ENCODE measurements around the gene LHFPL3.
A peak's percentile ranks its signal among the peaks of the same experiment; 100 is the strongest.
"Not testable (repeated sequence)": the region's sequence is repeated elsewhere in the genome, so short reads cannot be mapped to it uniquely, and the experiment has no call there.

The LHFPL3 gene

DNA sequence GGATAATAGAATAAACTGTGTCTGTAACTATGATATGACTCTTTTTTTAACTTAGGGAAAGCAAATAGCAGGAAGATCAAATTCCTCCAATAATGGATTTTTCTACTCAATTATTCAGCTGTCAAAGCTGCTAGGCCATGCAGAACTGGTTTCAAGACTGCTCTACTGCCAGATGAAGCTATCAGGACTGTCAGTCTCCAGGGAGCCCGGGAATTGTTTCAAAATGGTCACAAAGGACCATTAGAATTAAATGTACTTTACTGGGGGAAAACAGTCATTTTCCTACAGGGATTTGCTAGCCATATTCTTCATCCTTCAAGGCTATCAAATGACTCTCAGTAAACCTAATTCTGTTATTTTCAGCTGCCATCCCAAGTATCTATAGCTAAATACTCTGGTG is 276.3 kb downstream of the LHFPL3 start:
- no peak for DNase-seq

DNA sequence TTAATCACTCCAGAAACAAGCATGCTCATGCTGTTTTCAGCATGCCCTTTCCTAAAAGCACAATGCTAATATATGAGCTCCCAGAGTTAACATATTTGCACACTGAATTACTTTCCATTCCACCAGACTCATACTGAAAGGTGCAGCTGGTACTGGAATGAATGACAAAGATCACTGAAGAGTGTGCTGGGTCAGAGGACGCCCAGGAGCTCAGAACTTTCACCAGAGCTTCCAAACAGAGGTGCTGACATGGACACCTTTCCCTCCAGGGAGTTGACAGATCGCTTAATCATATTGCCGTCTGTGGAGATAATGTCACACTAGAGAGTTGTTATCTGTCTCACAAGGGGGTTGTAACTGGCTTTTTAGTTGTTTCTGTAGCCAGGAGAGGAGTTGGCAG is 292.9 kb downstream of the LHFPL3 start:
- no peak for DNase-seq

DNA sequence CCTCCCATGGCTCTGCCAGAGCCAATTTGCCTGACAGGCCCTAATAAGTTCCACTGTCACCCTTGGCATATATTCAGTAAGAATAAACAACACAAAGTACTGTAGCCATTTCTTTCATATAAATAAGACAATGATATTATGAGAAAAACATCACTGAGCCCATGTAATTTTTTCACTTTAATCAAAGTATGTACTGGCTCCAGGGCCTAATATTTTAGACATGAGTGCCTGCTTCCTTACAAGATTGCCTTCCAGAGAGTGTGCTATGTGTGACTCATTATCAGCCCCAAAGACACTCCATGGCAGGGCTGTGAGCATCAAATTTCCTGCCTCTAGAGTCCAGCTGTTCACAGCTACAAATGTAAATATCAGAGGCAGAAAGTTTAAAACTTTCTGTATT is 297.6 kb downstream of the LHFPL3 start:
- no peak for DNase-seq

DNA sequence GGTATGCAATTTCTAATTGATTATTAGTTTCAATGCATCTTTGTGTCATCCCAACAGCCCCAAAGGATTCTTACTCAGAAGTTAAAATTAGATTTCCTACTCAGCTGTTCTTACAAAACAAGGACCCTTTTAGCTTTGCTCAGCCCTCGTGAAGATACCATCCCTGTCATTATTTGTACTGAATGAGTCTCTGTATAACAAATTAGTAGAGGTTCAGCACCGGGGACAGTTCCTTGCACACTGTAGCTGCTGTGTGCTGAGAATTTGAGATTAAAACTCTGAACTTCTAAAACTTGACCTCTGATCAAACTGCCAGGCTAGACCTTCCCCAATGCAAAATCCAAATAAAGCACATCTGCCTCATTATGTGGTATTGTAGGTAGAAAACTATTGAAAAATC is 299.1 kb downstream of the LHFPL3 start:
- peak in 1 of 2 donors; percentile 23 for DNase-seq

DNA sequence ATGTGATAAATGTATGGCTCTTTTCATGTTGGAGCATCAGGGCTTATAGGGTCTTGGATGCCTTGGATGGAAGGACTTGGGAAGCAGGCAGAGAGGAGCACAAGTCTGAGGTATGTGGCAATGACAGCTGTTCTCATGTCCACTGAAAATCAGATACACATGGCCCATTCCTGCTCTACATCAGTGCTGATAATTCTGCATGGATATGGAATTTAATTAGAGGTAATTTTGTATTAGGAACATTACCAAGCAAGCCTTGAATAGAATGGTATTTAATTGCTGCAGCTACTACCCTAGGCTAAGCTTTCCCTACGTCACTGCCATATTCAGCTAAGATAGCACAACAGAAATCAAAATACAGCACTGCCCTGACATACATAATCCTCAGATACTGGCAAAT is 299.6 kb downstream of the LHFPL3 start:
- no peak for DNase-seq

DNA sequence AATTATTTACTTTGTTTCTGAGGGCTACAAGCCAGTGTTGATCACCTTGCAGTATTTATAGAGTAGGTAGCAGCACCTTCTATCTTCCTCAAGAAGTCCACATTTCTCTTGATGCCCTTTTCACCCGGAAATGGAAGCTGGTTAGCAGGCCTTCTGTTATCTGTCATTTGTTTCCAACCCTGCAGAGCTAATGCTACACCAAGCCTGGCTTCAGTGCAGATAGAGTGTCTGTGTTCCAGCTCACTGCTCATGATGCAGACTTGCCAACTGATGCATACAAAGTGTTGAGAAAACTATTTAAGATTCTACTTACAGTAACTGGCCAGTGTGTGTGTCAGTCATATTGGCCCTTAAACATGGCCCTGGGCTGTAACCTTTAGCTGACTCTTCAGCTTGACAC is 301.0 kb downstream of the LHFPL3 start:
- no peak for DNase-seq

DNA sequence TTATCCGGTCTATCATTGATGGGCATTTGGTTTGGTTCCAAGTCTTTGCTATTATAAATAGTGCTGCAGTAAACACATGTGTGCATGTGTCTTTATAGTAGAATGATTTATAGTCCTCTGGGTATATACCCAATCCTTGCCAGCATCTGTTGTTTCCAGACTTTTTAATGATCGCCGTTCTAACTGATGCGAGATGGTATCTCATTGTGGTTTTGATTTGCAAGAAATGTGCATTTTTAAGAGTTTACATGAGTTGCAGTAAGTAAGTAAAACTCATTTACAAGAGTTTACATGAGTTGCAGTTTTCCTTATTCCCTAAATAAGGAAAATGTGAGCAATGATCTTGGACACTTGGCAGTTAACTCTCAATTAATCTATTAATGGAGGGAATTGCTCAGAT is 312.1 kb downstream of the LHFPL3 start:
- DNase-seq, result no peak

DNA sequence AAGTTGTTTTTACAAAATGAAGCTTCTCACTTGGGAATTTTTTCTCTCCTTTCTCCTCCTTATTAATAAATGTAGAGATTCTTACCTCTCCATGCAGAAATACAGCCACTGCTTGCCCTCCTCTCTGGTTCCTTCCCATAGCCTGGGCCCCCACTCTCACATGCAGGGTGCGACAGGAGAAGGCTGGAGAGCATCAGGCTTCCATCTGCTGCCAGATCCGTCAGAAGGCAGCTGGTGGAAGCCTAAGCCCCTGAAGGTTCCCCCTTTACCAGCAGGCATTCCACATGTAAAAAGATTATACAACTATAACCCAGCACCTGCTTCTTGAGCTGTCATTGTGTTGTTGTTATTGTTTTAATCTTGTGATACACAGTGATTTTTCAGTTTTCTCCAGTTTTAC is 314.2 kb downstream of the LHFPL3 start:
- no peak for DNase-seq

DNA sequence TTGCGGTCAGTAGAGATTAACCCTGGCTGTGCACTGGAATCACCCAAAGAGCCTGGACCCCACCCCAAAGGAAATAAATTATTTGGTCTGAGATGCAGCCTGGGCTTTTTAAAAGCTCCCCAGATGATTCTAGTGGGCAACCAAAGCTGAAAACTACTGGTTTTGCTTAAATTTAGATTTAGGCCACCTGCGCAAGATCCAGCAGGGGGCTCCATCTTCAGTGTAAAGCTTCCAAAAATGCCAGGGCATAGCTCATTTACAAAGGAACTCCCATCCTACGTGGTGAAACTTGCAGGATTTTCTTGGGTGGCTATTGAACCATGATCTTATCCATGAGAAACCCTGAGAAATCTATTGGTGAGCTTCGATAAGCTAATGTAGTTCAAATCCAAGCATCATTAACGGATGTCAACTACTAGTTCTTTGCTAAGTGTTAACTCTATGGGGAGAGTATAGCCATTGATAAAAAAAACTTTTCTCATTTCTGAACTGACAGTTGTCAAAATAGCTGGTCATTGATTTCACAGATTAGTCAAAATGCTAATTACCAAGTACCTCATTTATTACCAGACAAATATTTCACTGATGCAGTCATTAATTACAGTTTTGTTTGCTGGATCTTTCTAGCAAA is 315.3 kb downstream of the LHFPL3 start:
- DNase-seq, result peak in 1 of 2 donors; percentile 3

DNA sequence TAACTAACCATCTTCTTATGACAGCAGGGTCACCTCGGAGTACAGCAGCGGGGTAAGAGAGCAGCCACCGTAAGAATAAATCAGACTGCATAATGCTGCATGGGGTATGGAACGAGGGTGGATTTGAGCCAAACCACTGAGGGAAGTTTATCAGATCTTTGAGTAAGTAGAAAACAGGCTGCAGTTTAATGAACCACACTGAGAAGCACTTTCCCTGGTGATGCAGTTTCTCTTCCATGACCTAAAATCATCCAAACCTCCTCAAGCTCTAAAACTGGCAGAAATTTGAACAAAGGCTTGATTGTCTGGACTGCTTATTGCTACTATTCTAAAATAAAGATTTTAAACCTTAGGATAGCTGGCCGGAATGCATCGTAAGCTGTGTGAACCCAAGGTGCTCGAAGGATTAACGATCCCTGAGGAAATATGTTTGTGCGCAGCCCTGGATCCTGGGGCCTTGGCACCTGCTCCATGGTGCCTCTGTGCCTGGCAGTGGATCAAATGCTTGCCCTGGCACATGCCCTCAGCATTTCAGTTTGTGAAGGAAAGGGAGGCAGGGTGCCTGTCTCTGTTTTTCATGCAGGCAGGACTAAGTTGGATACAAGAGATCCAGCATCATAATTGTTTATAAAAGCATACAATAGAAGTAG is 322.7 kb downstream of the LHFPL3 start:
- DNase-seq, result no peak

DNA sequence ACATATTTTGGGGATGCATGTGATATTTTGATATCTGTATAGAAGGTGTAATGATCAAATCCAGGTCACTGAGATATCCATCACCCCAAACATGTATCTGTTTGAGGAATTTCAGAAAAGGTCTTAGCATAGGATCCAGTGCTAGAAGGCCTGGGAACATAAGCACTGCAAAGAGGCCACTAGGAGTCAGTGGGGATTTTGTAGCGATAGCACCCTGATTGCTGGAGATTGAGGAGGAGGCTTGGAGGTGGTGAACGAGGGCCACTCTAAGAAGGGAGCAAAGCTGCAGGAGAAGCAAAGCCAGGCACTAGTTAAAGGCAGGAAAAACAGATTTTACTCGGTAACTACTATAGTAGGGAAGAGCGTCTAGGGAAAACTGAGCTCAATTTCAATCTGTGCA is 324.0 kb downstream of the LHFPL3 start:
- DNase-seq, result no peak

DNA sequence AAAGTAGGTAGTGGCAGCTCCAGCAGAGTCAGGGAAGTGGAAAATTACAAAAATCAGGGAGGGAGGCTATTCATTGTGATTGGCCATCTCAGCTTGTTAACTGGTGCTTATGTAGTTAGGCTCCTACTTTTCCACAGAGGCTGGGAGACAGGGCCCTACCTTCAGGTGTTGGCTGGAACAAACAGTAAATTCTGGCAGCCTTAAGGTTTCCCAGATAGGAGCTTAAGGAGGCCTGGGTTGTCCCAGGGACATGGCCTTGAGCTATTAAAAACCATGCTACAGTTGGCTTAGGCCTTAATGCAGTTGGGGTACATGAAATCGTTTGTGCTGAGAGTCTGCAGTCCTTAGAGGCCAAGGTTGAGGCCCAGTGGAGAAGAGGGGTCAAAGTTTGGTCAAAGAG is 324.5 kb downstream of the LHFPL3 start:
- no peak for DNase-seq

DNA sequence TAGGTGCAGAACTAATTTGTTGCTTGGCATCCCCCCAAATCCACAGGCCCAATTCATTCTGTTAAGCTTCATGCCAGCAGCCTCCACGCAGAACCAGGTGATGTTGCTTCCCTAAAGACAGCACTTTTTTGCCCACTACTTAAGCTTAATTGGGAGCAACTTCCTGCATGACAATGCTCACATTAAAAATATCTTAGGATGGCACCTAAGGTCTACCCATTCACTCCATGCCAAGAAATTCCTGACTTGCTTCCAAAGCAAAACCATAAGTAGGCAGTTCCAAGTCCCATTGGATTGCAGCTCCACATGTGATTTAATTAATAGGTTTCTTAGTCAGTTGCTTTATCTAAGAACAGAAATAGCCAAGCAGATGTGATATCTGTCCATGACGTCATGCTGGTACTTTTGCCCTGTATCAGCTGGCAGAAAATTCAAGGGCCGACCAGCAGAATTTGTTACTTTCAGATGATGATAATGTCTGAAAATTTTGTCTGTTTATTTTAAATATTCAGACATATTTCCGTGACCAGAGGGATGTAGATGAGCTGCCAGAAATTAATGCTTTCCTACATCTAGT is 325.5 kb downstream of the LHFPL3 start:
- DNase-seq, result no peak

DNA sequence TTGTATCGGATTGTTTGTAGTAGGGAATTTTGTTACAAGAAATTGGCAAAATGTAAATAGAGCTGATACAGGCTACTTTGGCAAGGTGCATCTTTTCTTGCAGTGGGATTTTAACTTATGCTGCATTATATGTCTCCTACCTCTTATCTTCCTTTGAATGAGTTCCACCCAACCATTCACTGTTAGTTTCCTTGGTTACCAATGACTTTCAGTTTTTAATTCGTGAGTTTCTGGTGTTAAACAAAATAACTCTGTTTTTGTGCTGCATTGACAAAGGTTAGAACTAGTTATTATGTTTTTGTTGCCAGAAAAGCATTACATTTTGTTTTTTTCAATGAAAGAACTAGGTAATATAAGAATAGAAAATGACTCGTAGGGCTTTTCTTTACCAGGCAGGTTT is 327.2 kb downstream of the LHFPL3 start:
- no peak for DNase-seq

DNA sequence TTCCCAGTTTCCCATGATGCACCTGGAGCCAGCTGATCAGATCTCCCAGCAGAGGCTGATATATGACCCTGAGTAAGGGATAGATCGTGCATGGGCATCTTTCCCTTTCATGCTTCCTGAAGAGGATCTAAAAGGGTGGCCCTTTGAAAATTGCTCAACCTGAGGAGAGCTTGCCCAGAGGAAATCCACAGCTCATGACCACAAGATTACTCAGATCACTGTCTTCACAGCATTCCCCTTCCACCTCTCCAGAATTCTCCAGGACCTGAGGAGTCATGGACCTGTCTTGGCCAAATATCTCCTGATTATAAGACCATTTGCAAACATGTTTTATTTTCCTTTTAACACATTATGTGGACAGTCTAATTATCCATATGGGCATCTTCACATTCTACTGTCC is 328.1 kb downstream of the LHFPL3 start:
- no peak for DNase-seq

DNA sequence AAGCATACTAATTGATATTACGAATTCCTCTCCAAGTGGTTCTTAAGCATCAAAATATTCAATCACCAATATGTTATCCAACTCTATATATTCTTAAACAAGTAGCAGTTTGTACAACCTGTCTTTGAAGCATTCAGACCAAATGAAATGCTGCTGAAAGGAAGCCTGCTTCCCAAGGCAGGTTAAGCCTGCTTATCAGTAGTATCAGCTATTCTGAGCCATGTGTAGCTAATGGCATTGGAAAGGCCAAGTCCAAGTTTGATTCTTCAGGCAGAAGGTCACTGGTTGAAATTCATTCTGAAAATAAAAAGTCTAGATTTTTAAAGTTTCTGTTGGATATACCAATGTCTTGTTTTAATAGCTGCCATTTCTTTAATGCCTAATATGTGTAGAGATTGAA is 328.7 kb downstream of the LHFPL3 start:
- no peak for DNase-seq

DNA sequence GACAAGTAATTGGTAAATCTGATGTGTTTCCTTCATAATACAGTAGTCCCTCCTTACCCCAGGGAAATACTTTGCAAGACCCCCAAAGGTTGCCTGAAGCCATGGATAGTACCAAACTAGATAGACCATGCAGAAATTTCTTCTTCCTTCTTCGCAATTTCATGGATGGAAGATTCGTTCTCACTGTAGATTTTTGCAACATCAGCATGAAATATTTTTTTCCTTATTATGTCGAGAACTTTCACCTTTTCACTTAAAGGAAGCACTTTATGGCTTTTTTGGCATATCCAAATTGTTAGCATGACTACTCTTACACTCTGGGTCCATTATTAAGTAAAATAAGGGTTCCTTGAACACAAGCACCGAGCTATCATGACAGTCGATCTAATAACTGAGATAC is 333.2 kb downstream of the LHFPL3 start:
- no peak for DNase-seq

DNA sequence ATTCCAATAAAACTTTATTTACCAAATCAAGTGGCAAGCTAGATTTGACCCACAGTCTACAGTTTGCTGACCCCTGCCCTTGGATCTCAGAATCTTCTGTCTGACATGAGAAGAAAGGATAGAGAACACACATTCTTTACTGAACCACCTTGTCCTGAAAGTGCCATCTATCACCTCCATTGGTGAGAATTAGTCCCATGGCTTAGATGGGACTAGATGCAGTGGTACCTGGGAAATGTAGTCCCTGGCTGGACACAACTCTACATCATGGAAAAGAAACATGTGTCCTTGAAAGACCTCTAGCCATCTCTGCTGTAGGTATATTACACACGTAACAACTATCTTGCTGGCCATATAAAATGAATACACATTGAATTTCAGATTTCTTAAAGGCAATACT is 336.2 kb downstream of the LHFPL3 start:
- no peak for DNase-seq

DNA sequence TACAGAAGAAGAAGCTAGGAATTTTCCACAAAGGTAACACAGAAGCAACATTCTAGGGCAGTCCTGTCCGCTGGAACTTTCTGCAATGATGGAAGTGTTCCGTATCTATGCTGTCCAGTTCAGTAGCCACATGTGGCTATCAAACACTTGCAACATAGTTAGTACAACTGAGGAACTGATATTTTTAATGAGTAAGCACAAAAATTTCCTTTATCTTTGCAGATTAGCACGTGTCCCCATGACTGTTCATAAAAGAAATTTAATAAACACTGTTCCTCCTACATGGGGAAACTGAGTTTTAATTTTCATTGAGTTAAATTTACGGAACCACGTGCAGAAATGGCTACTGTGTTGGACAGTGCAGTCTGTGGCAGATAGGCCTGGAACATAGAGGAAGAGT is 349.2 kb downstream of the LHFPL3 start:
- no peak for DNase-seq

DNA sequence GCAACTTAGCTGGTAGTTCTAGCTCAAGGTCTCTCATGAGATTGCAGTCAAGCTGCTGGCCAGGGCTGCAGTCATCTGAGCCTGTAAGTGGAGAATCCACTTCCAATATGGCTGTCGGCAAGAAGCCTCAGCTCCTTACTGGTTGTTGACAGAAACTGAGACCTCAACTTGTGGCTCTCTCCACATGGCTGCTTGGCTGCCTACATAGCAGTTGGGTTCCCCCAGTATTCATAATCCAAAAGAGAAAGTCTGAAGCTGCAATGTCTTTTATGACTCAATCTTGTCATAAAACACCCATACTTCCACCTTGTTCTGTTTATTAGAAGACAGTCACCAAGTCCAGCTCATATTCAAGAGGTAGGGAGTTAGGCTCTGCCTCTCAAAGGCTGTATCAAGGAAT is 350.7 kb downstream of the LHFPL3 start:
- DNase-seq, result no peak

DNA sequence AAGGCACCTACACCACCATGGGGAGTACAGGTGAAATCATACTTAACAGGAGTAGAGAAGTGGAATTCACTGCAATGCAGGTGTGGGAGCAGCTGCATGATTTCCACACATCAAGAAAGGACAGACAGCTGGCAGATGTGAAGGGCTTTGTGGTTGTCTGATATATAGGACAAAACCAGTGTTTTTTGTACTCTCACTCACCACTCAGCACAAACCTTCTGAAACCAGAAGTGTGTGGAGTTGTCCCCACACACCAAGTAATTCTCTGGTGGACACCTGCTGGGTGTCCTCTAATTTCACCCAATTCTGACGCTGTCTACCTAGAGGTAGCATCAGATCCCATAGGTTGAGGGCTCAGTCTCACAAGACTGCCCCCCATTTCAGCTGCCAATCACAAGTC is 357.9 kb downstream of the LHFPL3 start:
- DNase-seq, result no peak

DNA sequence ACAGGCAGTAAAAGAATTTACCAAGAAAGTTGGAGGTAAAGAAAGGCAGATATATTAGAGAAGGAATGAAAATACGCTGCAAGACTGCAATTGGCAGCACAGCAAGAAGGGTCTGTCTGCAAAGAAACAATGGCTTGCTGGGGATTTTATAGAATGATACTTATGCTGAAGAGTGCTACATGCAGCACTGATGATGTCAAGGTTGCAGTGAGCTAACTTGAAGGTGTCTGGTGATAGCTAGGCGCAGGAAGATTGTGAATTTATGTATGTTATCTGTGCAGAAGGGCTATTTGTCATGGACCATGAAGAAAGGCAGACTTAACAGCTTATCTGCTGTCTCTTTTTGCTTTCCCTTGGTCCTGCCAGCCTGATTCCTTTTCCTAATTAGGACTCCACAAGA is 366.3 kb downstream of the LHFPL3 start:
- DNase-seq, result no peak

DNA sequence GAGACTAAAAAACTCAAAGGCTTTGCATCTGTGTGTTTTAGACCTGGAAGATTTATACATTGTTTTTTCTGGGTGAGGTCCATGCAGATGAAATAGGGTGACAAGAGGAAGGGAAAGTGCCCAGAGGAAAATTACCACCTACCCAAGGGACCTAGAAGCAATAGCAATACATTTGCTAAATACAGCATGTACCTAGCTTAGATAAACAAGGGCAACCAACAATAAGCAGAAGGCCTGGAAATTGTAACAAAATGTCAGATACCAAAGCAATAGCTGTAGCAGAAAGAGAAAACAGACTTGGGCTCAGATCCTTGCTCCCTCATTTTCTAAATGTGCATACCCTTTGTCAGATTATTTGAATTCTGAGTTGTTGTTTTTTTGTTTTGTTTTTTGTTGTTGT is 367.2 kb downstream of the LHFPL3 start:
- no peak for DNase-seq

DNA sequence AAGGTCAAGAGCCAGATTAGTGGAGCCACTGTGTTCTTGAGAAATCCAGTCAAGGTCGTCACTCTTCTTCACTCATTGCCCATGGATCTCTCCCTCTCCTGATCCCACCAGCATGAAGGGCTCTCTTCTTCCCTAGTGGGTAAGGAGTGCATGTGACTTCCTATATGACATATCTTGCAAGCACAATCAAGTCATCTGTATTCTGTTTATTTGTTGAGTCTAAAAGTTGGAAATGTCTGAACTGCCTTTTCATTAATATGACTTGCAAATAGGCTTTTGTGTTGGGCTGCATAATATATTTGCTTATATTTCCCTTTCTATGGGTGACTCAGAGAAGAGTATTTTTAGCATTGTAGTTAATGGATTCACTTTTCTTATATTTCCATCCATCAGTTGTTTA is 371.9 kb downstream of the LHFPL3 start:
- DNase-seq, result no peak

DNA sequence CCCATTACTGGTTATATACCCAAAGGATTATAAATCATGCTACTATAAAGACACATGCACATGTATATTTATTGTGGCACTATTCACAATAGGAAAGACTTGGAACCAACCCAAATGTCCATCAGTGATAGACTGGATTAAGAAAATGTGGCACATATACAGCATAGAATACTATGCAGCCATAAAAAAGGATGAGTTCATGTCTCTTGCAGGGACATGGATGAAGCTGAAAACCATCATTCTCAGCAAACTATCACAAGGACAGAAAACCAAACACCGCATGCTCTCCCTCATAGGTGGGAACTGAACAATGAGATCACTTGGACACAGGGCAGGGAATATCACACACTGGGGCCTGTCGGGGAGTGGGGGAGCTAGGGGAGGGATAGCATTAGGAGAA is 392.6 kb downstream of the LHFPL3 start:
- not testable (repeated sequence) for DNase-seq

All from inflammatory macrophage (primary cell).